ENCODE measurements around the gene SAMD13. TPM values are rescaled to one million over a fixed set of nuclear protein-coding genes. Genes with fewer than 3 reads are reported as not detected.

The SAMD13 gene
- total and polyA plus RNA-seq, 10 donors = 0.39 to 2.8 (median 1.5) TPM

GRCh38 chr1:84379917-84380180, 78.3 kb downstream of the SAMD13 start:
- DNase-seq = no peak
- H3K27me3 ChIP-seq (replicated peaks in 1 of 7) = no peaks in the 10 kb centered on the region
- no peak overlapping the region for H3K27ac ChIP-seq
- H3K9me3 ChIP-seq = no peaks in the 10 kb centered on the region
- no peak overlapping the region for H3K4me3 ChIP-seq
- H3K4me1 ChIP-seq = peaks cover 0 to 10% (median 0%) of the 10 kb centered on the region in 6 donors
- intact Hi-C loops (cut with DNase I; ENCODE audit: low total_unique reads) = no loop called here
- H3K36me3 ChIP-seq = no peaks in the 10 kb centered on the region
- TF ChIP-seq POLR2A (IDR thresholded peaks at IDR 0.05) = no peak
- TF ChIP-seq POLR2AphosphoS5 (IDR thresholded peaks at IDR 0.05) = no peak
- TF ChIP-seq CTCF (IDR thresholded peaks at IDR 0.05 in 8 of 11, conservative IDR thresholded peaks at IDR 0.05 in 3 of 11) = no peak
- 58 to 82% (median 64%) methylated on average over 1 of the region's 1 CpG for WGBS, 5 donors

- Histone ChIP-seq H3K4me1 (peaks cover 0 to 10% (median 0%) of the 10 kb centered on the region in 6 donors), H3K27me3 (replicated peaks in 1 of 7) (no peaks in the 10 kb centered on the region), H3K4me3 (no peak overlapping the region), H3K27ac (no peak overlapping the region), H3K9me3 (no peaks in the 10 kb centered on the region), H3K36me3 (no peaks in the 10 kb centered on the region)
- no peak for DNase-seq
- intact Hi-C loops (cut with DNase I; ENCODE audit: low total_unique reads) = no loop called here
- 78 to 95% (median 86%) methylated on average over 3 of the region's 3 CpGs for WGBS, 5 donors
- TF ChIP-seq POLR2A (IDR thresholded peaks at IDR 0.05) = no peak
- TF ChIP-seq CTCF (IDR thresholded peaks at IDR 0.05 in 8 of 11, conservative IDR thresholded peaks at IDR 0.05 in 3 of 11) = no peak
- TF ChIP-seq POLR2AphosphoS5 (IDR thresholded peaks at IDR 0.05) = no peak
Measured at GRCh38 chr1:84382127-84382526, 80.6 kb downstream of the SAMD13 start.

- H3K9me3 ChIP-seq = no peaks in the 10 kb centered on the region
- H3K36me3 ChIP-seq = no peaks in the 10 kb centered on the region
- DNase-seq = no peak
- 82 to 100% (median 96%) methylated on average over 1 of the region's 1 CpG for WGBS, 5 donors
- no peak for TF ChIP-seq POLR2A (IDR thresholded peaks at IDR 0.05)
- no peaks in the 10 kb centered on the region for H3K4me1 ChIP-seq
- no peak overlapping the region for H3K27ac ChIP-seq
- intact Hi-C loops (cut with DNase I; ENCODE audit: low total_unique reads) = no loop called here
- H3K4me3 ChIP-seq = no peak overlapping the region
- no peaks in the 10 kb centered on the region for H3K27me3 ChIP-seq (replicated peaks in 1 of 7)
Measured at GRCh38 chr1:84385347-84385746, 83.8 kb downstream of the SAMD13 start.

GRCh38 chr1:84386716-84387479, 85.4 kb downstream of the SAMD13 start:
- intact Hi-C loops (cut with DNase I; ENCODE audit: low total_unique reads) = no loop called here
- WGBS, 5 donors = 82 to 88% (median 85%) methylated on average over 5 of the region's 5 CpGs
- Histone ChIP-seq H3K4me1 (no peaks in the 10 kb centered on the region), H3K36me3 (no peaks in the 10 kb centered on the region), H3K9me3 (no peaks in the 10 kb centered on the region), H3K27me3 (replicated peaks in 1 of 7) (no peaks in the 10 kb centered on the region), H3K4me3 (no peak overlapping the region), H3K27ac (no peak overlapping the region)
- DNase-seq = no peak
- no peak for TF ChIP-seq POLR2AphosphoS5 (IDR thresholded peaks at IDR 0.05)
- no peak for TF ChIP-seq POLR2A (IDR thresholded peaks at IDR 0.05)
- TF ChIP-seq CTCF (IDR thresholded peaks at IDR 0.05 in 8 of 11, conservative IDR thresholded peaks at IDR 0.05 in 3 of 11) = no peak

All from spleen (tissue), 11 donors.